Fibroblast of skin of right quadriceps (primary cell): Measurements from ENCODE around the gene STAT5A.
"Not testable (repeated sequence)": the region's sequence is repeated elsewhere in the genome, so short reads cannot be mapped to it uniquely, and the experiment has no call there.

Source experiments
- DNase-seq: peaks from one replicate; pipeline ENCODE4 v3.0.0-alpha.2; 2013

The STAT5A gene

GRCh38 chr17:42309986-42310786 lies 21.9 kb downstream of the STAT5A start:
- DNase-seq: no peak

GRCh38 chr17:42310787-42311215 lies 22.5 kb downstream of the STAT5A start:
- no peak for DNase-seq

GRCh38 chr17:42311240-42312034 lies 23.1 kb downstream of the STAT5A start:
- DNase-seq: peak; percentile 86

GRCh38 chr17:42312035-42312284 lies 23.7 kb downstream of the STAT5A start:
- DNase-seq: no peak

GRCh38 chr17:42312285-42313130 lies 24.2 kb downstream of the STAT5A start:
- peak; percentile 81 for DNase-seq

GRCh38 chr17:42313389-42313772 lies 25.1 kb downstream of the STAT5A start:
- no peak for DNase-seq

GRCh38 chr17:42313773-42314566 lies 25.7 kb downstream of the STAT5A start:
- no peak for DNase-seq

- DNase-seq: no peak
Measured at GRCh38 chr17:42315402-42316156, 27.3 kb downstream of the STAT5A start.

- DNase-seq: no peak
Measured at GRCh38 chr17:42316755-42317154, 28.5 kb downstream of the STAT5A start.

GRCh38 chr17:42317266-42317845 lies 29.1 kb downstream of the STAT5A start:
- no peak for DNase-seq

- not testable (repeated sequence) for DNase-seq
Measured at GRCh38 chr17:42317967-42318366, 29.7 kb downstream of the STAT5A start.

GRCh38 chr17:42321555-42321954 lies 33.3 kb downstream of the STAT5A start:
- no peak for DNase-seq

GRCh38 chr17:42322382-42323267 lies 34.3 kb downstream of the STAT5A start:
- peak; percentile 88 for DNase-seq

- DNase-seq: no peak
Measured at GRCh38 chr17:42323268-42323773, 35.0 kb downstream of the STAT5A start.

GRCh38 chr17:42325026-42325425 lies 36.7 kb downstream of the STAT5A start:
- DNase-seq: peak; percentile 75

GRCh38 chr17:42329025-42329976 lies 41.0 kb downstream of the STAT5A start:
- DNase-seq: peak; percentile 67

GRCh38 chr17:42333053-42333452 lies 44.8 kb downstream of the STAT5A start:
- DNase-seq: no peak

GRCh38 chr17:42334677-42335076 lies 46.4 kb downstream of the STAT5A start:
- DNase-seq: peak; percentile 36

- peak; percentile 69 for DNase-seq
Measured at GRCh38 chr17:42337442-42337841, 49.1 kb downstream of the STAT5A start.
